Measurements from ENCODE around the gene EIF4E.
"Not testable (repeated sequence)": the region's sequence is repeated elsewhere in the genome, so short reads cannot be mapped to it uniquely, and the experiment has no call there.

Gene EIF4E

GRCh38 chr4:98932539-98932938 lies 3.6 kb upstream of the EIF4E start:
- DNase-seq (ENCODE audit: low read depth, low spot score), result no peak

- no peak for DNase-seq (ENCODE audit: low read depth, low spot score)
Measured at GRCh38 chr4:98930311-98930865, 1.5 kb upstream of the EIF4E start.

GRCh38 chr4:98929341-98930267 lies 671 bp upstream of the EIF4E start:
- peak; percentile 43 for DNase-seq (ENCODE audit: low read depth, low spot score)

GRCh38 chr4:98928131-98928504 lies 815 bp downstream of the EIF4E start:
- peak; percentile 26 for DNase-seq (ENCODE audit: low read depth, low spot score)

GRCh38 chr4:98926257-98926656 lies 2.7 kb downstream of the EIF4E start:
- DNase-seq (ENCODE audit: low read depth, low spot score), result not testable (repeated sequence)

- DNase-seq (ENCODE audit: low read depth, low spot score), result no peak
Measured at GRCh38 chr4:98921292-98921691, 7.6 kb downstream of the EIF4E start.

GRCh38 chr4:98919996-98920395 lies 8.9 kb downstream of the EIF4E start:
- no peak for DNase-seq (ENCODE audit: low read depth, low spot score)

- DNase-seq (ENCODE audit: low read depth, low spot score), result not testable (repeated sequence)
Measured at GRCh38 chr4:98910728-98911127, 18.2 kb downstream of the EIF4E start.

- DNase-seq (ENCODE audit: low read depth, low spot score), result no peak
Measured at GRCh38 chr4:98909646-98910401, 19.1 kb downstream of the EIF4E start.

- DNase-seq (ENCODE audit: low read depth, low spot score), result no peak
Measured at GRCh38 chr4:98908703-98909262, 20.1 kb downstream of the EIF4E start.

- no peak for DNase-seq (ENCODE audit: low read depth, low spot score)
Measured at GRCh38 chr4:98908182-98908581, 20.8 kb downstream of the EIF4E start.

GRCh38 chr4:98905839-98906238 lies 23.1 kb downstream of the EIF4E start:
- DNase-seq (ENCODE audit: low read depth, low spot score), result no peak

GRCh38 chr4:98905297-98905696 lies 23.6 kb downstream of the EIF4E start:
- no peak for DNase-seq (ENCODE audit: low read depth, low spot score)

GRCh38 chr4:98903963-98904362 lies 25.0 kb downstream of the EIF4E start:
- DNase-seq (ENCODE audit: low read depth, low spot score), result no peak

GRCh38 chr4:98903561-98903960 lies 25.4 kb downstream of the EIF4E start:
- DNase-seq (ENCODE audit: low read depth, low spot score), result no peak

- no peak for DNase-seq (ENCODE audit: low read depth, low spot score)
Measured at GRCh38 chr4:98899277-98899676, 29.7 kb downstream of the EIF4E start.

- DNase-seq (ENCODE audit: low read depth, low spot score), result no peak
Measured at GRCh38 chr4:98891478-98892337, 37.2 kb downstream of the EIF4E start.

GRCh38 chr4:98890702-98891455 lies 38.1 kb downstream of the EIF4E start:
- no peak for DNase-seq (ENCODE audit: low read depth, low spot score)

GRCh38 chr4:98887145-98887544 lies 41.8 kb downstream of the EIF4E start:
- no peak for DNase-seq (ENCODE audit: low read depth, low spot score)

GRCh38 chr4:98886382-98886781 lies 42.6 kb downstream of the EIF4E start:
- not testable (repeated sequence) for DNase-seq (ENCODE audit: low read depth, low spot score)
